Measurements from ENCODE around the gene ZNRF3. TPM values are rescaled to one million over a fixed set of nuclear protein-coding genes. Genes with fewer than 3 reads are reported as not detected.

The ZNRF3 gene
- total and polyA plus RNA-seq, 4 donors, result 3.5 to 10.2 (median 6.9) TPM

- Histone ChIP-seq H3K9me3 (ENCODE audit: control insufficient read depth in 4 of 4, insufficient read depth in 3 of 4, low read length in 3 of 4) (no peaks in the 10 kb centered on the region), H3K27me3 (ENCODE audit: control insufficient read depth in 3 of 3, insufficient read depth in 3 of 3, low read length in 2 of 3) (no peaks in the 10 kb centered on the region), H3K9ac (ENCODE audit: insufficient read depth in 1 of 2, low read length in 2 of 2) (peak overlapping the region in 1 of 2 donors; percentile 34), H3K4me3 (no peak overlapping the region), H3K36me3 (ENCODE audit: control insufficient read depth in 4 of 4, insufficient read depth in 4 of 4, low read length in 4 of 4) (peaks cover 0 to 13% (median 5%) of the 10 kb centered on the region in 4 donors), H3K4me1 (ENCODE audit: control insufficient read depth in 5 of 5, insufficient read depth in 5 of 5, low read length in 5 of 5) (peaks cover 0 to 21% (median 7%) of the 10 kb centered on the region in 5 donors), H3K27ac (ENCODE audit: low read depth in 1 of 2, low read length in 1 of 2) (peak overlapping the region in 1 of 2 donors; percentile 39)
- ATAC-seq (ENCODE audit: insufficient read depth, low FRiP score) (no peak), DNase-seq (peak in 2 of 3 donors; percentile 53 to 83)
- 9 to 13% methylated on average over 2 of the region's 2 CpGs for WGBS, 2 donors
- no peak for TF ChIP-seq CTCF (IDR thresholded peaks at IDR 0.05; ENCODE audit: control extremely low read depth, extremely low read depth)
Observed at GRCh38 chr22:29041408-29041807, 158.0 kb downstream of the ZNRF3 start.

- Histone ChIP-seq H3K27ac (ENCODE audit: low read depth in 1 of 2, low read length in 1 of 2) (peak overlapping the region in 1 of 2 donors; percentile 26), H3K4me3 (no peak overlapping the region), H3K36me3 (ENCODE audit: control insufficient read depth in 4 of 4, insufficient read depth in 4 of 4, low read length in 4 of 4) (peaks cover 0 to 26% (median 11%) of the 10 kb centered on the region in 4 donors), H3K9me3 (ENCODE audit: control insufficient read depth in 4 of 4, insufficient read depth in 3 of 4, low read length in 3 of 4) (no peaks in the 10 kb centered on the region), H3K27me3 (ENCODE audit: control insufficient read depth in 3 of 3, insufficient read depth in 3 of 3, low read length in 2 of 3) (no peaks in the 10 kb centered on the region), H3K9ac (ENCODE audit: insufficient read depth in 1 of 2, low read length in 2 of 2) (no peak overlapping the region), H3K4me1 (ENCODE audit: control insufficient read depth in 5 of 5, insufficient read depth in 5 of 5, low read length in 5 of 5) (peaks cover 0 to 16% (median 7%) of the 10 kb centered on the region in 5 donors)
- DNase-seq, result no peak
- WGBS, 2 donors, result 80 to 87% methylated on average over 7 of the region's 7 CpGs
- TF ChIP-seq CTCF (IDR thresholded peaks at IDR 0.05; ENCODE audit: control extremely low read depth, extremely low read depth), result no peak
- ATAC-seq (ENCODE audit: insufficient read depth, low FRiP score), result no peak
Observed at GRCh38 chr22:29043906-29044575, 160.7 kb downstream of the ZNRF3 start.

- no peaks in the 10 kb centered on the region for H3K9me3 ChIP-seq (ENCODE audit: control insufficient read depth in 4 of 4, insufficient read depth in 3 of 4, low read length in 3 of 4)
- no peak overlapping the region for H3K9ac ChIP-seq (ENCODE audit: insufficient read depth in 1 of 2, low read length in 2 of 2)
- DNase-seq, result no peak
- peaks cover 3 to 27% (median 14%) of the 10 kb centered on the region in 4 donors for H3K36me3 ChIP-seq (ENCODE audit: control insufficient read depth in 4 of 4, insufficient read depth in 4 of 4, low read length in 4 of 4)
- WGBS, 2 donors, result 86 to 96% methylated on average over 13 of the region's 13 CpGs
- H3K4me1 ChIP-seq (ENCODE audit: control insufficient read depth in 5 of 5, insufficient read depth in 5 of 5, low read length in 5 of 5), result peaks cover 0 to 16% (median 7%) of the 10 kb centered on the region in 5 donors
- no peak for ATAC-seq (ENCODE audit: insufficient read depth, low FRiP score)
- H3K27ac ChIP-seq (ENCODE audit: low read depth in 1 of 2, low read length in 1 of 2), result peak overlapping the region in 1 of 2 donors; percentile 26
- no peak overlapping the region for H3K4me3 ChIP-seq
- TF ChIP-seq CTCF (IDR thresholded peaks at IDR 0.05; ENCODE audit: control extremely low read depth, extremely low read depth), result no peak
- no peaks in the 10 kb centered on the region for H3K27me3 ChIP-seq (ENCODE audit: control insufficient read depth in 3 of 3, insufficient read depth in 3 of 3, low read length in 2 of 3)
Observed at GRCh38 chr22:29044657-29045176, 161.3 kb downstream of the ZNRF3 start.

All from lung (tissue), 12 donors.